NCI-H146 (cell line): ENCODE measurements around the gene MRPS27.

Experiments
- DNase-seq: peaks from one replicate; lab custom pipeline; 2025; lab: John Stamatoyannopoulos, UW

Gene MRPS27

GRCh38 chr5:72231991-72232703 is 87.9 kb downstream of the MRPS27 start:
- DNase-seq, result no peak

GRCh38 chr5:72228960-72229359 is 91.1 kb downstream of the MRPS27 start:
- no peak for DNase-seq

- no peak for DNase-seq
These were observed 93.1 kb downstream of the MRPS27 start for GRCh38 chr5:72226950-72227349.

- no peak for DNase-seq
These were observed 94.3 kb downstream of the MRPS27 start for GRCh38 chr5:72225741-72226140.

- DNase-seq, result no peak
These were observed 95.0 kb downstream of the MRPS27 start for GRCh38 chr5:72224946-72225463.

GRCh38 chr5:72223371-72223770 is 96.7 kb downstream of the MRPS27 start:
- DNase-seq, result peak; percentile 76

- DNase-seq, result no peak
These were observed 97.5 kb downstream of the MRPS27 start for GRCh38 chr5:72222521-72222920.

GRCh38 chr5:72221541-72221940 is 98.5 kb downstream of the MRPS27 start:
- no peak for DNase-seq

- DNase-seq, result no peak
These were observed 98.9 kb downstream of the MRPS27 start for GRCh38 chr5:72221099-72221498.

GRCh38 chr5:72216756-72217155 is 103.3 kb downstream of the MRPS27 start:
- no peak for DNase-seq

- DNase-seq, result no peak
These were observed 105.9 kb downstream of the MRPS27 start for GRCh38 chr5:72214168-72214567.

- no peak for DNase-seq
These were observed 106.6 kb downstream of the MRPS27 start for GRCh38 chr5:72213482-72213881.

GRCh38 chr5:72212171-72212570 is 107.9 kb downstream of the MRPS27 start:
- no peak for DNase-seq

GRCh38 chr5:72210888-72211678 is 109.0 kb downstream of the MRPS27 start:
- DNase-seq, result no peak

- no peak for DNase-seq
These were observed 110.6 kb downstream of the MRPS27 start for GRCh38 chr5:72209147-72210115.

- no peak for DNase-seq
These were observed 111.6 kb downstream of the MRPS27 start for GRCh38 chr5:72208324-72208926.

GRCh38 chr5:72206994-72207393 is 113.0 kb downstream of the MRPS27 start:
- DNase-seq, result no peak

- DNase-seq, result no peak
These were observed 113.9 kb downstream of the MRPS27 start for GRCh38 chr5:72206160-72206559.

- no peak for DNase-seq
These were observed 114.5 kb downstream of the MRPS27 start for GRCh38 chr5:72205431-72206009.

- no peak for DNase-seq
These were observed 115.1 kb downstream of the MRPS27 start for GRCh38 chr5:72204946-72205345.

GRCh38 chr5:72203251-72203845 is 116.7 kb downstream of the MRPS27 start:
- no peak for DNase-seq
